HCT116 (cell line): ENCODE data around the gene DENND4C. TPM values are rescaled to one million over a fixed set of nuclear protein-coding genes. Genes with fewer than 3 reads are reported as not detected.

Experiments used
- ATAC-seq: fragments of 200-7000 bp; cut with Tn5 transposase; 2 replicates; pipeline ENCODE4 v1.9.1; 2020; ENCODE audit warnings: mild to moderate bottlenecking, moderate library complexity
- BruUV-seq: library from RNA; stranded (reverse); fragments of 400-500 nt; replicated peaks from 2 replicates; lab custom pipeline; 2021; lab: Mats Ljungman, UMichigan
- CTCF ChIA-PET: fragments of 300-600 bp; sonication (Branson Sonifier 250); formaldehyde crosslinking; loops from one replicate; lab custom pipeline; 2021; ENCODE audit warnings: antibody characterized with exemption; lab: Charles Lee
- POLR2A ChIA-PET: fragments of 300-600, 350-600 bp; sonication (Branson Sonifier 250); formaldehyde crosslinking; loops from one replicate; lab custom pipeline; 2021; ENCODE audit warnings: antibody characterized with exemption; lab: Charles Lee
- RAD21 ChIA-PET, 2 experiments: fragments of 300-600 bp; sonication (Branson Sonifier 250); formaldehyde crosslinking; loops; one replicate each; lab custom pipeline; 2023; ENCODE audit warnings: low total read pairs in 2 of 2; ENCODE audit not compliant: uncharacterized antibody in 2 of 2, unreplicated experiment in 2 of 2, low non-redundant PET in 1 of 2; lab: Charles Lee
- DNase-seq: peaks from one replicate; pipeline ENCODE4 v3.0.0-alpha.2; 2010; ENCODE audit warnings: low read depth, low spot score
- H2AFZ ChIP-seq: fragments of 200-600 bp; shearing (Covaris generic), sonication (generic); 2 replicates; pipeline ENCODE4 v1.6.1; 2017; ENCODE audit warnings: low read depth, mixed run types, mixed read lengths, antibody characterized with exemption, low read length; ENCODE audit not compliant: poor library complexity, severe bottlenecking
- H3K27ac ChIP-seq: 2 replicates; pipeline ENCODE4 v1.5.1; 2012; ENCODE audit warnings: low read depth, low read length
- H3K27me3 ChIP-seq: fragments of 200-600 bp; sonication (generic); 2 replicates; pipeline ENCODE4 v1.6.1; 2016; ENCODE audit warnings: mixed run types, low read length, mixed read lengths; ENCODE audit not compliant: insufficient read depth
- H3K36me3 ChIP-seq, 2 experiments: fragments of 200-500 bp in 1 of 2; fragments of 200-600 bp in 1 of 2; sonication (Bioruptor generic) in 1 of 2; sonication (generic) in 1 of 2; 2 replicates each; pipeline versions ENCODE4 v1.5.1 to v1.6.1; 2014 to 2016; ENCODE audit warnings: low read length in 2 of 2, inconsistent platforms in 1 of 2, mixed read lengths in 1 of 2, mixed run types in 1 of 2; ENCODE audit not compliant: insufficient read depth in 2 of 2, control insufficient read depth in 1 of 2
- H3K4me1 ChIP-seq, 2 experiments: fragments of 200-600 bp in 1 of 2; sonication (generic) in 1 of 2; 2 replicates each; pipeline versions ENCODE4 v1.5.1 to v1.6.1; 2012 to 2017; ENCODE audit warnings: low read length in 2 of 2, inconsistent platforms in 1 of 2, mild to moderate bottlenecking in 1 of 2, mixed read lengths in 1 of 2, mixed run types in 1 of 2, moderate library complexity in 1 of 2; ENCODE audit not compliant: insufficient read depth in 2 of 2, control insufficient read depth in 1 of 2
- H3K4me2 ChIP-seq: fragments of 200-600 bp; sonication (generic); 2 replicates; pipeline ENCODE4 v1.6.1; 2017; ENCODE audit warnings: mixed run types, low read length, mixed read lengths
- H3K4me3 ChIP-seq, 2 experiments: fragments of 200-600 bp in 1 of 2; sonication (generic) in 1 of 2; replicated peaks in 1 of 2; 2 replicates each; pipeline ENCODE4 v1.5.1; 2011 to 2016; ENCODE audit warnings: low read length in 2 of 2, control low read depth in 1 of 2, low read depth in 1 of 2, mild to moderate bottlenecking in 1 of 2, mixed read lengths in 1 of 2, mixed run types in 1 of 2
- H3K79me2 ChIP-seq: fragments of 200-600 bp; sonication (generic); 2 replicates; pipeline ENCODE4 v1.6.1; 2017; ENCODE audit warnings: mild to moderate bottlenecking, mixed run types, low read length, moderate library complexity, mixed read lengths; ENCODE audit not compliant: insufficient read depth
- H3K9ac ChIP-seq: fragments of 200-600 bp; sonication (generic); 2 replicates; pipeline ENCODE4 v1.6.1; 2016; ENCODE audit warnings: low read length, mixed read lengths
- H3K9me2 ChIP-seq: fragments of 200-600 bp; sonication (generic), shearing (Covaris generic); 2 replicates; pipeline ENCODE4 v1.6.1; 2017; ENCODE audit warnings: mixed run types, mild to moderate bottlenecking, moderate library complexity; ENCODE audit not compliant: insufficient read depth
- H3K9me3 ChIP-seq, 2 experiments: fragments of 200-500 bp in 1 of 2; fragments of 200-600 bp in 1 of 2; sonication (Bioruptor generic) in 1 of 2; sonication (generic) in 1 of 2; 2 replicates each; pipeline ENCODE4 v1.6.1; 2014 to 2017; ENCODE audit warnings: low read length in 2 of 2, mixed read lengths in 2 of 2, inconsistent platforms in 1 of 2, low read depth in 1 of 2, mild to moderate bottlenecking in 1 of 2, mixed run types in 1 of 2, moderate library complexity in 1 of 2; ENCODE audit not compliant: control insufficient read depth in 1 of 2, insufficient read depth in 1 of 2
- H4K20me1 ChIP-seq: fragments of 200-600 bp; sonication (generic), shearing (Covaris generic); 2 replicates; pipeline ENCODE4 v1.6.1; 2017; ENCODE audit warnings: mixed run types, mild to moderate bottlenecking, moderate library complexity; ENCODE audit not compliant: insufficient read depth
- ATF3 ChIP-seq: IDR thresholded peaks from 2 replicates; pipeline ENCODE4 v1.6.1; 2012
- EGR1 ChIP-seq: IDR thresholded peaks from 2 replicates; pipeline ENCODE4 v1.6.1; 2012; ENCODE audit warnings: low read depth
- ELF1 ChIP-seq: IDR thresholded peaks from 2 replicates; pipeline ENCODE4 v1.6.1; 2012; ENCODE audit warnings: low read depth, borderline replicate concordance
- FOSL1 ChIP-seq: IDR thresholded peaks from 2 replicates; pipeline ENCODE4 v1.6.1; 2012; ENCODE audit warnings: low read depth
- JUND ChIP-seq: IDR thresholded peaks from 2 replicates; pipeline ENCODE4 v1.6.1; 2012
- POLR2AphosphoS5 ChIP-seq: IDR thresholded peaks from 2 replicates; pipeline ENCODE4 v1.6.1; 2011; ENCODE audit warnings: mild to moderate bottlenecking, low read depth, low read length, moderate library complexity
- RAD21 ChIP-seq: IDR thresholded peaks from 2 replicates; pipeline ENCODE4 v1.6.1; 2012; ENCODE audit warnings: low read depth, mild to moderate bottlenecking
- REST ChIP-seq: IDR thresholded peaks from 2 replicates; pipeline ENCODE4 v1.6.1; 2012; ENCODE audit warnings: low read depth
- SP1 ChIP-seq: IDR thresholded peaks from 2 replicates; pipeline ENCODE4 v1.6.1; 2012; ENCODE audit warnings: low read depth
- SRF ChIP-seq: IDR thresholded peaks from 2 replicates; pipeline ENCODE4 v1.6.1; 2012; ENCODE audit warnings: low read depth
- TCF7L2 ChIP-seq: IDR thresholded peaks from 2 replicates; pipeline ENCODE4 v1.7.0; 2011; ENCODE audit warnings: borderline replicate concordance, inconsistent platforms; ENCODE audit not compliant: insufficient read depth, insufficient read length; ENCODE audit errors: extremely low read depth
- YY1 ChIP-seq: IDR thresholded peaks from 2 replicates; pipeline ENCODE4 v1.6.1; 2011; ENCODE audit warnings: low read length, low read depth, moderate library complexity, mild to moderate bottlenecking; ENCODE audit not compliant: insufficient replicate concordance; ENCODE audit errors: extremely low read depth
- ZBTB33 ChIP-seq: IDR thresholded peaks from 2 replicates; pipeline ENCODE4 v1.6.1; 2011; ENCODE audit warnings: mild to moderate bottlenecking, low read length, moderate library complexity; ENCODE audit not compliant: insufficient replicate concordance; ENCODE audit errors: extremely low read depth
- ZFX ChIP-seq: fragments of 450-650 bp; IDR thresholded peaks from 2 replicates; pipeline ENCODE4 v1.6.1; 2017
- ZNF274 ChIP-seq: fragments of 200-500 bp; sonication (Bioruptor generic); IDR thresholded peaks from 2 replicates; pipeline ENCODE4 v1.6.1; 2014; ENCODE audit warnings: mild to moderate bottlenecking, low read depth, low read length, inconsistent platforms
- intact Hi-C: fragments of 100-400 bp; cut with micrococcal nuclease; formaldehyde crosslinking; loops from 2 replicates; pipeline ENCODE4 v1.10.0; 2022
- total RNA-seq: library from RNA; stranded (reverse); gene quantifications from one replicate; pipeline ENCODE4 v1.2.1, GENCODE V29; 2021; ENCODE audit not compliant: unreplicated experiment
- TF ChIP-seq, protein P1 (sequence below), 3 experiments: fragments of 200-600 bp in 1 of 3; sonication (generic) in 1 of 3; IDR thresholded peaks in 2 of 3; conservative IDR thresholded peaks in 1 of 3; 2 replicates each; pipeline ENCODE4 v1.5.1; 2012 to 2017; ENCODE audit warnings: low read depth in 2 of 3, low read length in 2 of 3, antibody characterized with exemption in 1 of 3, borderline replicate concordance in 1 of 3, control low read depth in 1 of 3, mild to moderate bottlenecking in 1 of 3, mixed read lengths in 1 of 3, mixed run types in 1 of 3, moderate library complexity in 1 of 3; ENCODE audit not compliant: insufficient read depth in 1 of 3

Gene DENND4C
- total RNA-seq, 1 experiment from 2014 or later = 20.9 TPM

GRCh38 chr9:19221326-19221725, 9.2 kb upstream of the DENND4C start:
- no peak overlapping the region for H3K9ac ChIP-seq
- TF ChIP-seq EGR1 (no peak), ELF1 (no peak), SRF (no peak), TCF7L2 (no peak), RAD21 (no peak), SP1 (no peak), ZNF274 (no peak), POLR2AphosphoS5 (no peak), YY1 (no peak), FOSL1 (no peak), ZFX (no peak), JUND (no peak), ZBTB33 (no peak), REST (no peak), ATF3 (no peak)
- TF ChIP-seq, protein P1, sequence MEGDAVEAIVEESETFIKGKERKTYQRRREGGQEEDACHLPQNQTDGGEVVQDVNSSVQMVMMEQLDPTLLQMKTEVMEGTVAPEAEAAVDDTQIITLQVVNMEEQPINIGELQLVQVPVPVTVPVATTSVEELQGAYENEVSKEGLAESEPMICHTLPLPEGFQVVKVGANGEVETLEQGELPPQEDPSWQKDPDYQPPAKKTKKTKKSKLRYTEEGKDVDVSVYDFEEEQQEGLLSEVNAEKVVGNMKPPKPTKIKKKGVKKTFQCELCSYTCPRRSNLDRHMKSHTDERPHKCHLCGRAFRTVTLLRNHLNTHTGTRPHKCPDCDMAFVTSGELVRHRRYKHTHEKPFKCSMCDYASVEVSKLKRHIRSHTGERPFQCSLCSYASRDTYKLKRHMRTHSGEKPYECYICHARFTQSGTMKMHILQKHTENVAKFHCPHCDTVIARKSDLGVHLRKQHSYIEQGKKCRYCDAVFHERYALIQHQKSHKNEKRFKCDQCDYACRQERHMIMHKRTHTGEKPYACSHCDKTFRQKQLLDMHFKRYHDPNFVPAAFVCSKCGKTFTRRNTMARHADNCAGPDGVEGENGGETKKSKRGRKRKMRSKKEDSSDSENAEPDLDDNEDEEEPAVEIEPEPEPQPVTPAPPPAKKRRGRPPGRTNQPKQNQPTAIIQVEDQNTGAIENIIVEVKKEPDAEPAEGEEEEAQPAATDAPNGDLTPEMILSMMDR (IDR thresholded peaks at IDR 0.05 in 2 of 3, conservative IDR thresholded peaks at IDR 0.05 in 1 of 3; ENCODE audit: borderline replicate concordance in 1 of 3, insufficient read depth in 1 of 3, low read depth in 2 of 3, low read length in 2 of 3) = no peak
- POLR2A ChIA-PET = no interaction called here
- DNase-seq = no peak
- no peaks in the 10 kb centered on the region for H4K20me1 ChIP-seq
- no peaks in the 10 kb centered on the region for H3K36me3 ChIP-seq
- no peaks in the 10 kb centered on the region for H3K4me1 ChIP-seq
- BruUV-seq = no TSS peak
- no peak overlapping the region for H3K4me3 ChIP-seq
- intact Hi-C loops = no loop called here
- no peak overlapping the region for H2AFZ ChIP-seq
- H3K79me2 ChIP-seq = no peaks in the 10 kb centered on the region
- no peaks in the 10 kb centered on the region for H3K9me2 ChIP-seq
- no peak overlapping the region for H3K4me2 ChIP-seq
- H3K27ac ChIP-seq = no peak overlapping the region
- ATAC-seq = no peak
- no peaks in the 10 kb centered on the region for H3K9me3 ChIP-seq
- no peaks in the 10 kb centered on the region for H3K27me3 ChIP-seq
- RAD21 ChIA-PET = no interaction called here
- CTCF ChIA-PET = no interaction called here
